Stimulated activated CD4-positive, alpha-beta T cell treated with anti-CD3 and anti-CD28 coated beads, Interleukin-4, amount 100 ng/mL, for 24 hours (primary cell): ENCODE data around the gene BANP.
"Not testable (repeated sequence)": the region's sequence is repeated elsewhere in the genome, so short reads cannot be mapped to it uniquely, and the experiment has no call there.

Experiments
- DNase-seq: peaks from one replicate; pipeline ENCODE4 v3.0.0-alpha.2; 2020

The BANP gene

GRCh38 chr16:88002211-88002610 lies 51.0 kb downstream of the BANP start:
- DNase-seq = no peak

GRCh38 chr16:88002749-88003148 lies 51.5 kb downstream of the BANP start:
- no peak for DNase-seq

- no peak for DNase-seq
These were observed 52.1 kb downstream of the BANP start for GRCh38 chr16:88003316-88003715.

- no peak for DNase-seq
These were observed 52.5 kb downstream of the BANP start for GRCh38 chr16:88003736-88004135.

- no peak for DNase-seq
These were observed 53.2 kb downstream of the BANP start for GRCh38 chr16:88004391-88004790.

GRCh38 chr16:88005181-88005581 lies 53.9 kb downstream of the BANP start:
- no peak for DNase-seq

- DNase-seq = no peak
These were observed 54.7 kb downstream of the BANP start for GRCh38 chr16:88005968-88006367.

GRCh38 chr16:88007321-88007731 lies 56.1 kb downstream of the BANP start:
- no peak for DNase-seq

- no peak for DNase-seq
These were observed 57.6 kb downstream of the BANP start for GRCh38 chr16:88008840-88009239.

- no peak for DNase-seq
These were observed 58.5 kb downstream of the BANP start for GRCh38 chr16:88009563-88010342.

- no peak for DNase-seq
These were observed 59.2 kb downstream of the BANP start for GRCh38 chr16:88010343-88010967.

GRCh38 chr16:88010968-88011483 lies 59.8 kb downstream of the BANP start:
- DNase-seq = no peak

GRCh38 chr16:88012360-88012759 lies 61.1 kb downstream of the BANP start:
- DNase-seq = no peak

- DNase-seq = no peak
These were observed 61.9 kb downstream of the BANP start for GRCh38 chr16:88013091-88013609.

- no peak for DNase-seq
These were observed 62.6 kb downstream of the BANP start for GRCh38 chr16:88013766-88014251.

GRCh38 chr16:88014252-88014781 lies 63.1 kb downstream of the BANP start:
- no peak for DNase-seq

GRCh38 chr16:88014954-88015805 lies 63.9 kb downstream of the BANP start:
- no peak for DNase-seq

- DNase-seq = no peak
These were observed 64.5 kb downstream of the BANP start for GRCh38 chr16:88015806-88016140.

- DNase-seq = not testable (repeated sequence)
These were observed 65.2 kb downstream of the BANP start for GRCh38 chr16:88016386-88016785.

- no peak for DNase-seq
These were observed 65.7 kb downstream of the BANP start for GRCh38 chr16:88016964-88017363.

- DNase-seq = no peak
These were observed 66.4 kb downstream of the BANP start for GRCh38 chr16:88017587-88018101.

GRCh38 chr16:88018382-88018781 lies 67.1 kb downstream of the BANP start:
- DNase-seq = not testable (repeated sequence)
